ENCODE data around the gene PRELID1. TPM values are rescaled to one million over a fixed set of nuclear protein-coding genes. Genes with fewer than 3 reads are reported as not detected.
A peak's percentile ranks its signal among the peaks of the same experiment; 100 is the strongest.

Gene PRELID1
- total and polyA plus RNA-seq, 7 experiments from 2014 or later, result 49.0 to 177 (median 84.5) TPM

GRCh38 chr5:177265395-177265794 lies 38.2 kb upstream of the PRELID1 start:
- Histone ChIP-seq H3K27me3 (ENCODE audit: control insufficient read depth in 2 of 2, insufficient read depth in 2 of 2, low read length in 2 of 2) (no peaks in the 10 kb centered on the region), H3K4me1 (ENCODE audit: control insufficient read depth in 2 of 2, insufficient read depth in 2 of 2, low read length in 2 of 2) (no peaks in the 10 kb centered on the region), H3K27ac (ENCODE audit: low read depth, low read length) (no peak overlapping the region), H3K9me3 (ENCODE audit: control insufficient read depth in 2 of 3, low read length in 3 of 3) (no peaks in the 10 kb centered on the region), H3K36me3 (ENCODE audit: control insufficient read depth in 2 of 3, insufficient read depth in 3 of 3, low read length in 3 of 3) (peaks cover 23 to 82% (median 28%) of the 10 kb centered on the region in 3 experiments), H3K4me3 (ENCODE audit: low read length) (no peak overlapping the region)
- intact Hi-C loops (cut with micrococcal nuclease), result no loop called here
- CTCF ChIA-PET, result interaction anchor here (0.6 kb wide), 1 partner anchor 14 kb away, joined by 4 read pairs; no protein-coding TSS in a partner anchor
- DNase-seq (no peak), ATAC-seq (no peak)
- no peak overlapping the region for H3K4me3 Mint-ChIP-seq
- H3K9me3 Mint-ChIP-seq, result no peaks in the 10 kb centered on the region
- no peaks in the 10 kb centered on the region for H3K27me3 Mint-ChIP-seq
- POLR2A ChIA-PET, result no interaction called here
- peaks cover 5 to 57% (median 20%) of the 10 kb centered on the region in 5 donors for H3K36me3 Mint-ChIP-seq
- H3K4me1 Mint-ChIP-seq, result peaks cover 0 to 10% (median 0%) of the 10 kb centered on the region in 7 donors
- H3K27ac Mint-ChIP-seq, result no peak overlapping the region

GRCh38 chr5:177269232-177269895 lies 34.2 kb upstream of the PRELID1 start:
- no peaks in the 10 kb centered on the region for H3K9me3 ChIP-seq (ENCODE audit: control insufficient read depth in 2 of 3, low read length in 3 of 3)
- no peak for DNase-seq
- H3K4me3 ChIP-seq (ENCODE audit: low read length), result no peak overlapping the region
- Mint-ChIP-seq H3K27ac (peak overlapping the region in 2 of 9 donors; percentile 27 to 52), H3K36me3 (peaks cover 8 to 63% (median 23%) of the 10 kb centered on the region in 5 donors), H3K4me3 (no peak overlapping the region), H3K4me1 (peaks cover 0 to 3% (median 0%) of the 10 kb centered on the region in 7 donors), H3K9me3 (no peaks in the 10 kb centered on the region), H3K27me3 (no peaks in the 10 kb centered on the region)
- ATAC-seq, result no peak
- peaks cover 16 to 90% (median 31%) of the 10 kb centered on the region in 3 experiments for H3K36me3 ChIP-seq (ENCODE audit: control insufficient read depth in 2 of 3, insufficient read depth in 3 of 3, low read length in 3 of 3)
- no peaks in the 10 kb centered on the region for H3K4me1 ChIP-seq (ENCODE audit: control insufficient read depth in 2 of 2, insufficient read depth in 2 of 2, low read length in 2 of 2)
- POLR2A ChIA-PET, result no interaction called here
- intact Hi-C loops (cut with micrococcal nuclease), result no loop called here
- CTCF ChIA-PET, result interaction anchor here (0.7 kb wide), 1 partner anchor 851 kb away, joined by 4 read pairs; no protein-coding TSS in a partner anchor
- no peak overlapping the region for H3K27ac ChIP-seq (ENCODE audit: low read depth, low read length)
- no peaks in the 10 kb centered on the region for H3K27me3 ChIP-seq (ENCODE audit: control insufficient read depth in 2 of 2, insufficient read depth in 2 of 2, low read length in 2 of 2)

- peaks cover 8 to 57% (median 24%) of the 10 kb centered on the region in 5 donors for H3K36me3 Mint-ChIP-seq
- H3K4me1 Mint-ChIP-seq, result peaks cover 0 to 3% (median 0%) of the 10 kb centered on the region in 7 donors
- intact Hi-C loops (cut with micrococcal nuclease), result no loop called here
- H3K4me3 Mint-ChIP-seq, result no peak overlapping the region
- DNase-seq (no peak), ATAC-seq (no peak)
- POLR2A ChIA-PET, result no interaction called here
- no peaks in the 10 kb centered on the region for H3K9me3 Mint-ChIP-seq
- Histone ChIP-seq H3K36me3 (ENCODE audit: control insufficient read depth in 2 of 3, insufficient read depth in 3 of 3, low read length in 3 of 3) (peaks cover 14 to 89% (median 31%) of the 10 kb centered on the region in 3 experiments), H3K9me3 (ENCODE audit: control insufficient read depth in 2 of 3, low read length in 3 of 3) (no peaks in the 10 kb centered on the region), H3K27me3 (ENCODE audit: control insufficient read depth in 2 of 2, insufficient read depth in 2 of 2, low read length in 2 of 2) (no peaks in the 10 kb centered on the region), H3K4me1 (ENCODE audit: control insufficient read depth in 2 of 2, insufficient read depth in 2 of 2, low read length in 2 of 2) (no peaks in the 10 kb centered on the region), H3K4me3 (ENCODE audit: low read length) (no peak overlapping the region), H3K27ac (ENCODE audit: low read depth, low read length) (no peak overlapping the region)
- CTCF ChIA-PET, result interaction anchor here (1.4 kb wide), 1 partner anchor 13 kb away, joined by 3 read pairs; no protein-coding TSS in a partner anchor
- no peaks in the 10 kb centered on the region for H3K27me3 Mint-ChIP-seq
- H3K27ac Mint-ChIP-seq, result no peak overlapping the region
Observed at GRCh38 chr5:177269976-177270375, 33.6 kb upstream of the PRELID1 start.

GRCh38 chr5:177270653-177271052 lies 32.9 kb upstream of the PRELID1 start:
- Mint-ChIP-seq H3K9me3 (no peaks in the 10 kb centered on the region), H3K36me3 (peaks cover 8 to 53% (median 27%) of the 10 kb centered on the region in 5 donors), H3K27ac (peak overlapping the region in 4 of 9 donors; percentile 5 to 62 (median 30)), H3K4me3 (no peak overlapping the region), H3K27me3 (no peaks in the 10 kb centered on the region), H3K4me1 (peaks cover 0 to 3% (median 0%) of the 10 kb centered on the region in 7 donors)
- Histone ChIP-seq H3K27ac (ENCODE audit: low read depth, low read length) (no peak overlapping the region), H3K27me3 (ENCODE audit: control insufficient read depth in 2 of 2, insufficient read depth in 2 of 2, low read length in 2 of 2) (no peaks in the 10 kb centered on the region), H3K4me3 (ENCODE audit: low read length) (no peak overlapping the region), H3K9me3 (ENCODE audit: control insufficient read depth in 2 of 3, low read length in 3 of 3) (no peaks in the 10 kb centered on the region), H3K36me3 (ENCODE audit: control insufficient read depth in 2 of 3, insufficient read depth in 3 of 3, low read length in 3 of 3) (peaks cover 12 to 89% (median 31%) of the 10 kb centered on the region in 3 experiments), H3K4me1 (ENCODE audit: control insufficient read depth in 2 of 2, insufficient read depth in 2 of 2, low read length in 2 of 2) (no peaks in the 10 kb centered on the region)
- ATAC-seq (no peak), DNase-seq (no peak)
- CTCF ChIA-PET, result interaction anchor here (1.4 kb wide), 1 partner anchor 12 kb away, joined by 3 read pairs; no protein-coding TSS in a partner anchor
- POLR2A ChIA-PET, result no interaction called here
- intact Hi-C loops (cut with micrococcal nuclease), result no loop called here

GRCh38 chr5:177271113-177271512 lies 32.5 kb upstream of the PRELID1 start:
- Mint-ChIP-seq H3K9me3 (no peaks in the 10 kb centered on the region), H3K4me1 (peaks cover 0 to 3% (median 0%) of the 10 kb centered on the region in 7 donors), H3K36me3 (peaks cover 8 to 48% (median 27%) of the 10 kb centered on the region in 5 donors), H3K27ac (peak overlapping the region in 2 of 9 donors; percentile 24 to 62), H3K4me3 (no peak overlapping the region), H3K27me3 (no peaks in the 10 kb centered on the region)
- no peak overlapping the region for H3K27ac ChIP-seq (ENCODE audit: low read depth, low read length)
- ATAC-seq, result no peak
- peaks cover 12 to 89% (median 31%) of the 10 kb centered on the region in 3 experiments for H3K36me3 ChIP-seq (ENCODE audit: control insufficient read depth in 2 of 3, insufficient read depth in 3 of 3, low read length in 3 of 3)
- intact Hi-C loops (cut with micrococcal nuclease), result no loop called here
- ChIA-PET CTCF (interaction anchor here (0.9 to 1.4 kb wide), 2 partner anchors 12 to 17 kb away, joined by 3 read pairs; no protein-coding TSS in a partner anchor), POLR2A (no interaction called here)
- H3K9me3 ChIP-seq (ENCODE audit: control insufficient read depth in 2 of 3, low read length in 3 of 3), result no peaks in the 10 kb centered on the region
- DNase-seq, result no peak
- no peak overlapping the region for H3K4me3 ChIP-seq (ENCODE audit: low read length)
- H3K27me3 ChIP-seq (ENCODE audit: control insufficient read depth in 2 of 2, insufficient read depth in 2 of 2, low read length in 2 of 2), result no peaks in the 10 kb centered on the region
- no peaks in the 10 kb centered on the region for H3K4me1 ChIP-seq (ENCODE audit: control insufficient read depth in 2 of 2, insufficient read depth in 2 of 2, low read length in 2 of 2)

GRCh38 chr5:177275883-177276282 lies 27.7 kb upstream of the PRELID1 start:
- H3K36me3 Mint-ChIP-seq, result peaks cover 6 to 51% (median 26%) of the 10 kb centered on the region in 5 donors
- Histone ChIP-seq H3K27ac (ENCODE audit: low read depth, low read length) (no peak overlapping the region), H3K27me3 (ENCODE audit: control insufficient read depth in 2 of 2, insufficient read depth in 2 of 2, low read length in 2 of 2) (no peaks in the 10 kb centered on the region), H3K4me1 (ENCODE audit: control insufficient read depth in 2 of 2, insufficient read depth in 2 of 2, low read length in 2 of 2) (no peaks in the 10 kb centered on the region), H3K4me3 (ENCODE audit: low read length) (no peak overlapping the region), H3K36me3 (ENCODE audit: control insufficient read depth in 2 of 3, insufficient read depth in 3 of 3, low read length in 3 of 3) (peaks cover 4 to 60% (median 12%) of the 10 kb centered on the region in 3 experiments), H3K9me3 (ENCODE audit: control insufficient read depth in 2 of 3, low read length in 3 of 3) (no peaks in the 10 kb centered on the region)
- no peak for DNase-seq
- no peak for ATAC-seq
- no peak overlapping the region for H3K4me3 Mint-ChIP-seq
- H3K9me3 Mint-ChIP-seq, result no peaks in the 10 kb centered on the region
- ChIA-PET POLR2A (no interaction called here), CTCF (no interaction called here)
- H3K27me3 Mint-ChIP-seq, result no peaks in the 10 kb centered on the region
- peaks cover 0 to 12% (median 4%) of the 10 kb centered on the region in 7 donors for H3K4me1 Mint-ChIP-seq
- H3K27ac Mint-ChIP-seq, result peak overlapping the region in 1 of 9 donors; percentile 25
- intact Hi-C loops (cut with micrococcal nuclease), result no loop called here
